ENCODE data around the gene SCN2B. TPM values are rescaled to one million over a fixed set of nuclear protein-coding genes. Genes with fewer than 3 reads are reported as not detected.

The SCN2B gene
- total RNA-seq, 3 donors from 2014 or later (not counting 1 experiment from before 2014, with no cell fraction given): not detected

DNA sequence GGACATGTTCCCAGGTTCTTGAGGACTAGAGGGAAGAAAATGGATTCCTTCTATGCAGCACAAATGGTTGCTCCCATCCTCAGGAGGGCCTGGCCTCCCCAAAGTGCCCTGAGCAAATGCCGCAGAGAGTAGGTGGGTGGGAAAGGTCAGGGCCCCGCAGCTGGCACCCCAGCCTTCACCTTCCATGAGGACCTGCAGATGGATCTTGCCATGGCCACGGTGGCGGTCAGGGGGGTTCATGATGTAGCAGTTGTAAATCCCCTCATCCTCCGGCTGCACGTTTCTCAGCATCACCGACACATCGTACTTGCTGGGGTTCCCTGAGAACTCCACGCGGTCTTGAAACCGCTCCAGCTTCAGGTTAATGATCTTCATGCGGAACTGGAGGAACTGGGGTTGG lies 8.5 kb downstream of the SCN2B start:
- no peak for DNase-seq
- H3K27me3 Mint-ChIP-seq (ENCODE audit: low read depth in 2 of 2): peaks cover 7 to 15% of the 10 kb centered on the region in 2 donors
- H3K36me3 ChIP-seq (ENCODE audit: control insufficient read depth, insufficient read depth, low read length): no peaks in the 10 kb centered on the region
- 92% methylated on average over 12 of the region's 12 CpGs for WGBS (ENCODE audit: insufficient coverage)
- H3K4me3 Mint-ChIP-seq: no peak overlapping the region
- intact Hi-C loops (cut with micrococcal nuclease): no loop called here
- H3K9me3 ChIP-seq (ENCODE audit: control insufficient read depth, insufficient read depth, low read length): no peaks in the 10 kb centered on the region
- TF ChIP-seq, protein P1, sequence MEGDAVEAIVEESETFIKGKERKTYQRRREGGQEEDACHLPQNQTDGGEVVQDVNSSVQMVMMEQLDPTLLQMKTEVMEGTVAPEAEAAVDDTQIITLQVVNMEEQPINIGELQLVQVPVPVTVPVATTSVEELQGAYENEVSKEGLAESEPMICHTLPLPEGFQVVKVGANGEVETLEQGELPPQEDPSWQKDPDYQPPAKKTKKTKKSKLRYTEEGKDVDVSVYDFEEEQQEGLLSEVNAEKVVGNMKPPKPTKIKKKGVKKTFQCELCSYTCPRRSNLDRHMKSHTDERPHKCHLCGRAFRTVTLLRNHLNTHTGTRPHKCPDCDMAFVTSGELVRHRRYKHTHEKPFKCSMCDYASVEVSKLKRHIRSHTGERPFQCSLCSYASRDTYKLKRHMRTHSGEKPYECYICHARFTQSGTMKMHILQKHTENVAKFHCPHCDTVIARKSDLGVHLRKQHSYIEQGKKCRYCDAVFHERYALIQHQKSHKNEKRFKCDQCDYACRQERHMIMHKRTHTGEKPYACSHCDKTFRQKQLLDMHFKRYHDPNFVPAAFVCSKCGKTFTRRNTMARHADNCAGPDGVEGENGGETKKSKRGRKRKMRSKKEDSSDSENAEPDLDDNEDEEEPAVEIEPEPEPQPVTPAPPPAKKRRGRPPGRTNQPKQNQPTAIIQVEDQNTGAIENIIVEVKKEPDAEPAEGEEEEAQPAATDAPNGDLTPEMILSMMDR (IDR thresholded peaks at IDR 0.05): no peak
- no peaks in the 10 kb centered on the region for H3K4me1 Mint-ChIP-seq
- no peak overlapping the region for H3K27ac ChIP-seq (ENCODE audit: low read length)
- no peaks in the 10 kb centered on the region for H3K27me3 ChIP-seq (ENCODE audit: control insufficient read depth, insufficient read depth, low read length)
- no peak overlapping the region for H3K27ac Mint-ChIP-seq
- H3K36me3 Mint-ChIP-seq: no peaks in the 10 kb centered on the region
- H3K4me3 ChIP-seq (ENCODE audit: low read length): no peak overlapping the region
- peaks cover 7% of the 10 kb centered on the region for H3K4me1 ChIP-seq (ENCODE audit: control insufficient read depth, insufficient read depth, low read length)
- H3K9me3 Mint-ChIP-seq: no peaks in the 10 kb centered on the region
- no peak for ATAC-seq

DNA sequence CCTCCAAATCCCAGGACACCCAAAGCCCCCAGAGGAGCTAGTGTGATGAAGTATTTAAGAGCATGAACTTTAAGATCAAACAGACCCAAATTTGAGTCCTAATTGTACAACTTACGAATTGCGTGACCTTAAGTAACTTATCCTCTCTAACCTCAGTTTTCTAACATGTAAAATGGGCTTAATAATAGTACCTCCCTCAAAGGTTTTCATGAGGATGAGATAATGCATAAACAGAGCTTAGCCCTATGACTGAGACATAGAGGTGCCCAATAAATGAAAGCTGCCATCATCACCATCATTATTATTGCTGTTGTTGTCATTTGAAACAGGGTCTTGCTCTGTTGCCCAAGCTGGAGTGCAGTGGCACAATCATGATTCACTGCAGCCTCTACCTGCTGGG lies 9.2 kb downstream of the SCN2B start:
- intact Hi-C loops (cut with micrococcal nuclease): no loop called here
- ATAC-seq: no peak
- no peaks in the 10 kb centered on the region for H3K27me3 ChIP-seq (ENCODE audit: control insufficient read depth, insufficient read depth, low read length)
- H3K4me3 Mint-ChIP-seq: no peak overlapping the region
- no peaks in the 10 kb centered on the region for H3K36me3 ChIP-seq (ENCODE audit: control insufficient read depth, insufficient read depth, low read length)
- H3K27ac ChIP-seq (ENCODE audit: low read length): no peak overlapping the region
- H3K4me3 ChIP-seq (ENCODE audit: low read length): no peak overlapping the region
- no peak for DNase-seq
- no peaks in the 10 kb centered on the region for H3K4me1 Mint-ChIP-seq
- peaks cover 7% of the 10 kb centered on the region for H3K4me1 ChIP-seq (ENCODE audit: control insufficient read depth, insufficient read depth, low read length)
- H3K27me3 Mint-ChIP-seq (ENCODE audit: low read depth in 2 of 2): peaks cover 7 to 12% of the 10 kb centered on the region in 2 donors
- WGBS (ENCODE audit: insufficient coverage): 88% methylated on average over 2 of the region's 2 CpGs
- H3K9me3 Mint-ChIP-seq: no peaks in the 10 kb centered on the region
- TF ChIP-seq, protein P1 (IDR thresholded peaks at IDR 0.05): no peak
- no peaks in the 10 kb centered on the region for H3K36me3 Mint-ChIP-seq
- H3K9me3 ChIP-seq (ENCODE audit: control insufficient read depth, insufficient read depth, low read length): no peaks in the 10 kb centered on the region
- H3K27ac Mint-ChIP-seq: no peak overlapping the region

DNA sequence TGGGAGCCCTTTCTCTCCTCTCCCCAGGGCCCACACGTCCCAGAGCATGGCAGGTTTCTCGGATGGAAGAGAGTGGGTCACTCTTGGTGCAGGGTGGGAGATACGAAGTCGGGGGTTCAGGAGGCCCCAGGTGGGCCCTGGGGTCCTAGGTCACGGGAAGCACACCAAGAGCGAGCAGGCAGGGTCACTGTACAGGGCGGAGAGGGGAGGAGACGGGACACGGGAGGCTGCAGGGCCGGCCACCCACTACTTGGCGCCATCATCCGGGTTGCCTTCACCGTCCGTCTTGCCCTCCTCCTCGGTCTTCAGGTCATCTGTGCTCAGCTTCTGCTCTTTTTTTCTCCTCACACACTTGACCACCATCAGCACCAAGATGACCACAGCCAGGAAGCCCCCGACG lies 9.8 kb downstream of the SCN2B start:
- H3K36me3 Mint-ChIP-seq: no peaks in the 10 kb centered on the region
- Histone ChIP-seq H3K27me3 (ENCODE audit: control insufficient read depth, insufficient read depth, low read length) (no peaks in the 10 kb centered on the region), H3K9me3 (ENCODE audit: control insufficient read depth, insufficient read depth, low read length) (no peaks in the 10 kb centered on the region), H3K4me3 (ENCODE audit: low read length) (no peak overlapping the region), H3K4me1 (ENCODE audit: control insufficient read depth, insufficient read depth, low read length) (peaks cover 4% of the 10 kb centered on the region), H3K27ac (ENCODE audit: low read length) (no peak overlapping the region), H3K36me3 (ENCODE audit: control insufficient read depth, insufficient read depth, low read length) (no peaks in the 10 kb centered on the region)
- no peak overlapping the region for H3K27ac Mint-ChIP-seq
- ATAC-seq (no peak), DNase-seq (no peak)
- peaks cover 7 to 12% of the 10 kb centered on the region in 2 donors for H3K27me3 Mint-ChIP-seq (ENCODE audit: low read depth in 2 of 2)
- TF ChIP-seq, protein P1 (IDR thresholded peaks at IDR 0.05): no peak
- intact Hi-C loops (cut with micrococcal nuclease): no loop called here
- no peaks in the 10 kb centered on the region for H3K9me3 Mint-ChIP-seq
- no peak overlapping the region for H3K4me3 Mint-ChIP-seq
- WGBS (ENCODE audit: insufficient coverage): 85% methylated on average over 17 of the region's 17 CpGs
- H3K4me1 Mint-ChIP-seq: no peaks in the 10 kb centered on the region

DNA sequence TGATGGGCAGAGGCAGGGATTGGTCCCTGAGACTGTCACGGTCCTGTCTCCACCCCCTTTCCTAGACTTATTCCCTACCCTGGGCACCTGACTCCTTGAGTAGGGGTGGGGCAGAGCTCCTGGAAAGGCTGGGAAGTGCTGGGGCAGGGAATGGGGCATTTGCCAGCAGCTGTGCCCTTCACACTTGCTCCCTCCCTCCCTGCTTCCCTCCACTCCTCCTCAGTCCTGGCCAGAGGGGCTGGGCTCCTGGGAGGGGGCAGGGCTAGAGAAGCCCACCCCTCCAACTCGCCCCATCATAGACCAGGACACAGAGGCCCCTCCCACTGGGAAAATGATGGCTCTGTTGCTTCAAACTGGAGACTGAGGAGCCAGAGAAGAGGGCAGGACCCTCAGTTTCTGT lies 11.6 kb downstream of the SCN2B start:
- Histone ChIP-seq H3K4me1 (ENCODE audit: control insufficient read depth, insufficient read depth, low read length) (no peaks in the 10 kb centered on the region), H3K27ac (ENCODE audit: low read length) (no peak overlapping the region), H3K9me3 (ENCODE audit: control insufficient read depth, insufficient read depth, low read length) (no peaks in the 10 kb centered on the region), H3K36me3 (ENCODE audit: control insufficient read depth, insufficient read depth, low read length) (no peaks in the 10 kb centered on the region), H3K4me3 (ENCODE audit: low read length) (no peak overlapping the region), H3K27me3 (ENCODE audit: control insufficient read depth, insufficient read depth, low read length) (no peaks in the 10 kb centered on the region)
- Mint-ChIP-seq H3K36me3 (no peaks in the 10 kb centered on the region), H3K27ac (no peak overlapping the region), H3K27me3 (ENCODE audit: low read depth in 2 of 2) (peaks cover 6 to 7% of the 10 kb centered on the region in 2 donors), H3K9me3 (no peaks in the 10 kb centered on the region), H3K4me1 (no peaks in the 10 kb centered on the region), H3K4me3 (no peak overlapping the region)
- intact Hi-C loops (cut with micrococcal nuclease): no loop called here
- ATAC-seq (no peak), DNase-seq (no peak)
- TF ChIP-seq, protein P1 (IDR thresholded peaks at IDR 0.05): no peak
- WGBS (ENCODE audit: insufficient coverage): 86% methylated on average over 1 of the region's 2 CpGs

Measured in natural killer cell (primary cell).